IPS-NIHi7 (cell line): ENCODE measurements around the gene TMEM185B.
A peak's percentile ranks its signal among the peaks of the same experiment; 100 is the strongest.
"Not testable (repeated sequence)": the region's sequence is repeated elsewhere in the genome, so short reads cannot be mapped to it uniquely, and the experiment has no call there.

Experiments
- DNase-seq: peaks from one replicate; pipeline ENCODE4 v3.0.0; 2012; ENCODE audit warnings: mixed read lengths; ENCODE audit errors: extremely low spot score

TMEM185B gene

DNA sequence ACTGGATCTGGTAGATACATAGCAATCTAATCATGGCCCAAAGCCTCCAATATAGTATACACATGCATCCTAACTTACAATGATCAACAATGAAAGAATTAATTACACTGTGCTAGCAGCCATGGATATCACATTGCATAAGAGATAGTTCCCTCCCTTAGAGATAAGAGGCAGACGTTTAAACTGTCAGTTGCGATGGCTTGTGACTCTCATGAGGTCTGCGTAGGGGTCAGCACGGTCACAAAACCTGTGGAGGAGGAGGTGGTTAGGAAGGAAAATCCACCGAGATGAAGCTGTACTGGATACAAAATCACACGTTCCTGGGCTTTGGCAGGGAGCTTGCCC, 28.7 kb upstream of the TMEM185B start:
- DNase-seq = no peak

DNA sequence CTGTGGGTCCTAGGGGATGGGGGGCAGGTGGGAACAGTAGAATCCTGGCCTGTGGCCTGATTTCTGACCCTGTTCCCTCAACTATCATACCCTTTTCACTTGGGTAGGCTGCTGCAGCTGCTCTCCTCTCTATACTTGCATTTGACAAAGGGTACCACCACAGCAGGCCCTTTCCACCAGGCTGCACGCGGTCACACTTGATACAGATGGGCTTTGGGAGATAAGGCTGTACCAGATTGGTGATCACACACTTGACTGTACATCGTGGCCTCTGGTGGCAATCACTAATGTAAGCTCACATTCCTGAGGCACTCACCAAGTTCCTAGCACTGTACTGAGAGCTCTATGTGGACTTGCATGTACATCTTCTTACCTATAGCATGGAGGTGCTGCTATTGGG, 27.9 kb upstream of the TMEM185B start:
- DNase-seq = no peak

DNA sequence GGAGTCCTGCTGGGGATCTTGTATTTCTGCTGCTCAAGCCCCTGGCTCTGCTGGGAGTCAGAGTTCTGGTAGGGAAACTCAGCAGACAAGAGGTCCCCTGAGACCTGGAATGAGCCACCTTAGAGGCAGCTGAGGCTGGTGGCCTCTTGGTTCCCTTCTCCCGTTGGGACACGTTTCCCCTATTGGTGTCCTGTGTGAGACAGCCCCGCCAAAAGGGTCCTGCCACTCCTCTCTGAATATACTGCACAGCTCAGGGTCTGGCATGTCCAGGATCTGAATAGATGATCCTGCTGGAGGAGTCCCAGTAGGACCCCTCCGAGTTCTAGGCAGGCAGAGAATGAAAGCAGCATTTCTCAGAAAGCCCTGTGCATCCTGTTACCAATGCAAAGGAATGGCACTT, 27.4 kb upstream of the TMEM185B start:
- DNase-seq = no peak

DNA sequence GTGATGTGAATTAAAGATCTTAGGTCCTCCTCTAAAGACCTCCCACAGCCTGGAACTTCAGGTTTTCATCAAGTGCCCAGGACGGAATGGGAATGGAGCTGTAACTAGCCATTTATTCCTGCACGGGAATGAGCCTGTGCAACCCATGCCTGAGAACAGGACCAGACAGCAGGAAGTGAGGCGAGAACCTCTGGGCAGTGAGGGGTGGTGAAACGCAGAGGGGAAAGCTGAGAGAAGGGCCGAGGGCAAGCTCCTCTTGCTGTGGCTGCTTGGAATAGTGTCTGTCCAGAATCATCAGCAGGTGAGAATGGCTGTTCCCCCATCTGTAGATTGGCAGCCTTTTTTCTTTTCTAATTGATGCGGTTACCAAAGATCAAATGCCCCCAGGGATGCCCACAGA, 24.7 kb upstream of the TMEM185B start:
- no peak for DNase-seq

DNA sequence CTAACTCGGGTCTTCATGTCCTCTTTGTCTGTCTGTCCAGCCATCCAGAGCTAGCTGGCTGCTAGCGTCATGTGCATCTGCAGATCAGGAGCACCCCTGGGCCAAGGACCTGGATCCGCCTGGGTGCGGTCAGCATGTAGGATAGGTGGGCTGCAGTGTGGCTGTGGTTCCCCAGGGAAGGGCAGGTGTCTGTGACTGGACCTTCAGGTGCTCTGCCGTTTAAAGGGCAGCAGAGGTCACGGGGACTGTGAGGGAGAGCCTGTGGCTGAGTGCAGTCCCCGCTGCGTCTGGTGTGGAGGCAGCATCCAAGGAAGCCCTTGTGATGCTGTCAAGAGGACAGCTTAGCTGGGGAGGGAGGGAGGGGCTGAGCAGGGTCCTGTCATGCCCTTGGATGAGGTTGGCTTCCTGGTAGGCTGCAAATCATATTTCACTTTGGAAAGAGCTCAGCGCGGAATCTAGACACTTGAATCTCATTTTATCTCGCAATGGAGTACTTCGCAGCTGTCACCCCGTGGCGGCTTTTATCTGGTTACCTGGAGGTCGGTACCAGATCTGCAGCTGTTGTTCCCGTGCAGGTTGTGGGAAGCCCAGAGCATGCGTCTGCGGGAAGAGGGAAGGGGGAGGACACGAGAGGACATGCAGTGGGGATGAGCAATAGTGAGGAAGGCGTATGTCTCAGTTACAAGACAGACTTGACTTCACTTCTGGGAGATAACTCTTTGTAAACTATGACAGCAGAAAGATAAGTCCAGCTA, 23.5 kb upstream of the TMEM185B start:
- no peak for DNase-seq

DNA sequence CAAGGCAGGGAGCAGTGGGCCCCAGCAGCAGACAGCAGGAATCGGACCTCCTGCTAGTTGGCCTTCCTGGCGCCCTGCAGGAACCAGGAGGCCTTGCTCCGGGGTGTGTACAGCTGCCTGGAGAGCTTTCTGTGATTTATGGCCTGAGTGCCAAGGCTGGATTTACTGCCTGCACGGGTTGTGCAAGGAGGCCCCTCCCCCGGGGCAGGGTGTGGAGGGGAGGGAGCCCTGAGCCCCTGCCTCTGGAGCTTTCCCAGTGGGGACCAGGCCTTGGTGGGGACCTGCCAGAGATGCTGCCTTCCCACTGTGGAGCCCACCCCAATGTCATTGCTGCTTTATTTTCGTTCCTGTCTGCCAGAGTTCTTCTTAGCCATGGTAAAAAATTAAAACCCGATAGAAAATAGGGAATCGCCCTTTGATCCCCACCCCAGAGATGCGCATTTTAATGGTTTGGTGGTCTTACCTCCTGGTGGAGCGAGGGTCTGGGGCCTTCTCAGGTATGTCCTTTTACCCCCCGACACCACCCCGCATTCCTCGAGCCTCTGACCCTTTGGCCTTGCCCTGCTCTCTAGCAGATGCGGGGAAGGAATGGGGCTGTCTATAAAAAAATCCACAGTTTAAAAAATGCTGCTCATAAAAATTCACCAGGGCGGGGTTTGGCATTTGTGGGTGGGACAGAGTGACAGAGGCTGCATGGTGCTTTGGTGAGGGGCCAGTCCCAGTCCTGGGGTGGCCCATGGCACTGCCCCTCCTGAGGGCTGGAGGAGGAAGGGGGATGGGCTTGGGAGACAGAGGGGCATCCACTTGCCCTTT, 22.5 kb upstream of the TMEM185B start:
- no peak for DNase-seq

DNA sequence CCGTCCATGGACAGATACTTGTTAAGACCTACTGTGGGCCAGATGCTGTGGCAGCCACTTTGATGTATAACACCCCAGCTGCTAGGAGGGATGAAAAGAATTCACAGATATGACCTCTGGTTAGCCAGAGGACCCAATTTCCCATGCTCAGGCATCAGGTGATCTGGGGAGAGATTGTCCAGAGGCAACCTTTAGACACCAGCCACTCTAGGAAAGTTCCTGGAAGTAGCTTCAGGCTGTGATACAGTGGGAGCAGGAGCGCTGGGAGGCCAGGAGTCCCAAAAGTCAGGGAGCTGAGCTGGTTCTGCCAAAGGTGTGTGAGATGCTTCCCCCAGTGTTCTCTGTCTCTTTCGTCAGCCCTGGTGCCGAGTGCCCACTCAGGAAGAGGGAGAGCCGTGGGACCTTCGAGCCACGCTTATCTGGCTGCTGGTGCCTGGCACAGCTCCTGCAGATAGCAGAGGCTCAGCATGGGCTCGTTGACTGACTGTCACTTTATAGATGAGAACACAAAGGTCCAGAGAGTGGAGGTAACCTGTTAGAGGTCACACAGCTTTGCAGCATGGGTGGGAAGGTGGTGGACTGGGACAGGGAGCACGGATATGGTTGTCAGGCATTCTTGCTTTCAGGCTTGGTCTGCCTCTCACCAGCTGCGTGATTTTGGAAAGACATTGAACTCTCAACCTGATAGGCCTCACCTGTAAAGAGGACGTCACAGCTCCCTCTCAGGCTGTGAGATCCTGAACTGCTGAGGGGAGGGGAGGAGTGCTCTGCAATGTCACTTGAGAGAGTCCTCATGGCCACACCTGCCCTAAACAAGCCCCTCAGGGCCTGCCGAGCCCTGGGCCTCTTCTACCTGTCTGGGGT, 21.7 kb upstream of the TMEM185B start:
- peak; percentile 46 for DNase-seq

DNA sequence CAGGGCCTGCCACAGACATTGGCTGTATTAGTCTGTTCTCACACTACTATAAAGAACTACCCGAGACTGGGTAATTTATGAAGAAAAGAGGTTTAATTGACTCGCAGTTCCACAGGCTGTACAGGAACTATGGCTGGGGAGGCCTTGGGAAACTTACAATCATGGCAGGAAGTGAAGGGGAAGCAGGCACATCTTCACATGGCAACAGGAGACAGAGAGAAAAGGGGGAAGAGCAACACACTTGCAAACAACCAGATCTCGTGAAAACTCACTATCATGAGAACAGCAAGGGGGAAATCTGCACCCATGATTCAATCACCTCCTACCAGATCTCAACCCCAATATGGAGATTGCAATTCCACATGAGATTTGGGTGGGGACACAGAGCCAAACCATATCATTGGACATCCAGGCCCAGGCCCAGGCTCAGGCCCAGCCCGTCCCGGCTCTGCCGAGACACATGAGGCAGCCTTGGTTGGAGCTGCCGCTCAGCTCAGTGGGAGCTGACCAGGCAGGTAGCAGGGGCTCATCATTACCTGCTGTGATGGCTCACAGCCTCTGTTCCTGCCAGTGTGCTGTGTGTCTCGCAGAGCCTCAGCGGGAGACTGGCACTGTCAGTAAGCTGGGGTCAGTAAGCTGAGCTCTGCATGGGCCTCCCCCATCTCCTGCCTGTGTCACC, 20.8 kb upstream of the TMEM185B start:
- no peak for DNase-seq

DNA sequence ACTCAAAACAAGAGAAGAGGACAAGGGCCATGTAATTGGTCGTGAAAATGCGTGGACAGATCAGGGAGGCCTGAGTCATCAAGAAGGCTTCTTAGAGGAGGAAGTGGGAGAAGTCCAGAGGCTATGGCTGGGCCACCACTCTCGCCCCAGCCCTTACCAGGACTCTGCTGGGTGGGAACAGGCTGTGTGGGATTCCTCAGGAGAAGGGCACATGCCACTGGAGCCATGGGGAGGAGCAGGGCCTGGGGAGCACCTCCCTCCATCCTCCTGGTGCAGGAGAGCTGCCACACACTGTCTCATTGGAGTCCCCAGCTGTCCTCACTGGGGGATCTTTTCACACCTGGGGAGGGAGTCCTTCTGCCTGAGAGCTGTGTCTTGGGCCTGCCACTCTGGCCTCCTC, 20.0 kb upstream of the TMEM185B start:
- DNase-seq = no peak

DNA sequence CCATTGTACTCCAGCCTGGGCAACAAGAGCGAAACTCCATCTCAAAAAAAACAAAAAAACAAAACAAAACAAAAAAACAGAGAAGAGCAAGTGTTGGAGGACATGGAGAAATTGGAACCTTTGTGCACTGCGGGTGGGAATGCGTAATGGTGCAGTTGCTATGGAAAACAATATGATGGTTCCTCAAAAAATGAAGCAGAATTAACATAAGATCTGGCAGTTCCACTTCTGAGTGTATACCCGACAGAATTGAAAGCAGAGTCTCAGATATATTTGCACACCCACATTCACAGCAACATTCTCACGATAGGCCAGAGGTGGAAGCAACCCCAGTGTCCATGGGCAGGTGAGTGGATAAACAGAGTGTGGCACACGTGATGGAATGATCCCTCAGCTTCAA, 18.5 kb upstream of the TMEM185B start:
- no peak for DNase-seq

DNA sequence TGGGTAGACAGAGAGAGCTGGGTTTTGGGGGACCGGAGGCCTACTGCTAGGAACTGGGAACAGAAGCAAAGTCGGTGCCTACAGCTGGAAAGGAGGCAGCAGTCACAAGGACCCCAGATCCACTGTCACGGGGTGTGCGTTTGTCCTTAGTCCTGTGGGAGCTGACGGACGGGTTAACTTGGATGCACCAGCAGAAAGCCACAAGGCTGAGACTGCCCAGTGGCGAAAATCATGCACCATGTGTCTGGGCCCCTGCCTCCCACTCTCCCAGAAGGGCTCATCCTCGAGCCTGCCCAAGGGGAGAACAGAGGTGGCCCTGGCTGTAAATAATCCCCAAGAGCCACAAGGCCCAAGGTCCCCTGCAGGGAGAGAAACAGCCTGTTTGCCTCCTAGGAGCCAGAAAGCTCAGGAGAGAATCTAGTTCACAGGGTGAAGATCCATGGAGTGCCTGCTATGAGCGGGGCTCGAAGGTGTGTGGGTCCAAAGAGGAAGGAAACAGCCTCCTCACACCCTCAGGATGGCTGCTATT, 17.8 kb upstream of the TMEM185B start:
- DNase-seq = no peak

DNA sequence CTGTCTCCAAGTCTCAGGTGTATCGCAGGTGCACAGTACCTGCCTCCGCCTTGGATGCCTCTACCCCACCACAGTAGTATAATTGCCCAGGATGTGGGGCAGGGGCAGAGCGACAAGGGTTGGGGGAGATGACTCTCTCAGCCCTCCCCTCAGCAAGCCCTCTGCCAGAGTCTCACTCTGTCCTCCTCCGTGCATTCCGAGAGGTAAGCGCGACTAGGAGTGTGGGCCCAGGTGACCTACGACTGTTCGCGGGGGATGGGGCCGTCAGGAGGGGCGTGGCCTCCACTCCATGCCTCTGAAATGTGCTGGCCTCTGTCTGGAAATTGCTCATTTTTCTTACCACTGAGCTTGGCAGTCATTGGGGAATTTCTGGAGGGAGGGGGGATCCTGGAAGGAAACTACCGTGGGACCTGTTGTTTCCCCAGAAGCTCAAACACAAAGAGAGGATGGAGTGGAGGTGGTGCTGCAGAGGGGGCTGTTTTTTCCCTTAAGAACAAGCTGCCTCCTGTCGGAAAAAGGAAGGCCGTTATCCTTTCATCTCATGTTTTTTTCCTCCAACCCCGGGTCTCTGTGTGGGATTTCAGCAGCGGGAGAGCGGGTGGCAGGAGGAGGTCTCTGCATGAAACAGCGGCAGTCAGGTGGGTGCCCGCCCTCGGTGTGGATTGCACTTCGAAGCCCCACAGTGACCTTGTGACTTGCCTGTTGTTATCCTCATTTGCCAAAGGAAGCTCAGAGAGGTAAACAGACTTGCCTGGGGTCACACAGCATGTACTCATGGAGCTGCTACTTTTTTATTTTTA, 16.5 kb upstream of the TMEM185B start:
- DNase-seq = peak; percentile 59

DNA sequence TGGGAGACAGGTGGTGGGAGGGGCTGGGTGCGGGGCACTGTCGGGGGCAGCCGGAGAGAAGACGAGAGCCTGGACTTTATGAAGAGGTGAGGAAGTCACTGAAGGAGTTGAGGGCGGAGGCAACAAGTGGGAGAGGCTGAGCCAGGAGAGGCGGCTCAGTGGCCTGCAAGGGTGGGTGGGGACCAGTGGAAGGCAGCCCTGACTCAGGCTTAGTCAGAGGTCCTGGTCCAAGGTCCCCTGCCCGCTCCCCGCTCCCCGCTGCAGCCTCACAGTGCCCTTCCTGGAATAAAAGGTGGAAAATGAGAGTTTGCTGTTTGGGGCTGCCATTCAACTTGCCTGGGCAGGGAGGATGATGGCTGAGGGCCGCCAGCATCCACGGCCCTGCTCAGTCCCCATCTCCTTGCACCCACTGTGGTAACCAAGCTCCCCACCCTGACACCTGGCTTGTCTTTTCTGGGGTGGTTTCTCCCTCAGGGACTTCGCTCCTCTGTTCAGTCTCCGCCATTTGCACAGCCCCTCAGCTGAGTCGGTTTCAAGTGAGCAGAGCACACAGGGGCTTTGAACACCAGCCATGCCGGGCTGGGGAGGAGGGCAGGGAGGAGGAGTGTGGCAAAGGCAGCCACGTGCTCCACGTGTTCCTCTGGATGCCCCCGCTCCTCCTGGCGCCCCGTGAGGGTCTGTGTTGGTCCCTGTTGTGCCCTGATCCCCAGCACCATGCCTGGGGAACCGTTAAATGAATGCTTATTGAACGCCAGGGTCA, 15.7 kb upstream of the TMEM185B start:
- no peak for DNase-seq

DNA sequence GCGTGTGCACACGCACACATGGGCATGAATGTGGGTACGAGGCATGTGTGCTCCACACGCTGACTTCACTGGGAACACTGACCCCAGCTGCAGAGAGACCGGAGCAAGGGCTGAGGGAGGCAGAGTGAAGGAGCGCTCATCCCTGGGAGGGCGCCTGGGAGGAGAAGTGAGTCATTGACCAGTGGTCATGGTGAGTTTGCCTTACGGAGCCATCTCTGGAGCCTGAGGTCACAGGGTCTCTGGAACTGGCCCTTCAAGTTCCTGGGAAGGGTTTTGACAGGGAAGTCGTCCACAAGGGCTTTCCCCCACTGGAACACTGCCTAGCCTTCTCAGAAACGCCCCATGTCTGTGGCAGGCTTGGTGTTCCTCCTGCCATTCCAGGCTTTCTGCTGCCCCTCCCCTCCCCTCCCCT, 14.3 kb upstream of the TMEM185B start:
- peak; percentile 62 for DNase-seq

DNA sequence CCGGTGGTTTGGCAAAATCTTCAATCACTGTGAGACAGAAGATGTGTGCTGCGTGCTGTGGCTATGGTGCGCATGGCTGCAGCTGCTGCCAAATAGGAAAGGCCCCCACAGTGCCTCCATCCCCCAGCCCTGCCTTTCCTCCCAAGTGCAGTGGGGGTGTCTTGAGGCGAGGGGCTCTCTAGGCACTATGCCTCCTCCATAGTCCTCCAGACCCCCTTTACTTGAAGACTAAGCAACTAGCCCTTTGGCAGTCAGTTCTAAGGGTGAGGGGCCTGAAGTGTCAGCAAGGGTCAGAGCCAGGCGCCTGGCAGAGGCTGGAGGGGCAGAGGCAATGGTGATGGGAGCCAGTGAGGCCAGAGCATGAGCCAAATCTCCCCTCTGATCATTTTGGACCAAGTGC, 13.6 kb upstream of the TMEM185B start:
- DNase-seq = no peak

DNA sequence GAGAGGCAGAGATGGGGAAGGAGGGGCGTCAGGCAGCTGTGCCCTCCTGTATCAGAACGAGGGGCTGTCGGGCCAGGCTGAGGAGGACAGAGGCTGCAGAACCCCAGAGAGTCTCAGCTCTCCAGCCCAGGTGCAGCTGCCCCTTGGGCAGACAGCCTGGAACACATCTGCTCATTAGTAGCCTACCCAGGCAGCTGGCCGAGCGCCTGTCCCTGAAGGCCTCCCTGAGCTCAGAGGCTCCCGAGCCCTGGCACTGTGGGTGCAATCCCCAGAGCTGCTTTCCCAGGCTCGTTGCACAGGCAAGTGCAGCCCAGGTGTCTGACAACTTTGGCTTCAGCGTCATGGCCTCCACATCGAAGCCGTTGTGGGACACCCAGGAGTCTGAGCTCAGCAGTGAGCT, 13.1 kb upstream of the TMEM185B start:
- DNase-seq = no peak

DNA sequence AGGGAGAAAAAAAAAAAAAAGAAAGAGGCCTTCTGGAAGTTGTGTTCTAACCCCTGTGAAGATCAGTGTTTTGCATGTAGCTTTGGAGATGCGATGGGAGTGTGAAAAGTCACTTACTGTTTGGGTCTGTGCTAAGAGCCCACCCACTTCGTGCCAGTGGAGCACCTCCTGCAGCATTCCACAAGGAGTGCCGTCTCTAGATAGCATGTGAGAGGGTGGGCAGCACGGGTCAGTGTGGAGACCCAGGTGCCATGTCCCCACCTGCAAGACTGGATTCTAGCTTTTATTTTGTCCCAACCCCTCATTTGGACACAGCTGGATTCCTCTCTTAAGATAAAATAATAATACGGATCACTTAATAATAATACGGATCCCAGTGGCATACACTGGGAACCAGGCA, 12.5 kb upstream of the TMEM185B start:
- DNase-seq = no peak

DNA sequence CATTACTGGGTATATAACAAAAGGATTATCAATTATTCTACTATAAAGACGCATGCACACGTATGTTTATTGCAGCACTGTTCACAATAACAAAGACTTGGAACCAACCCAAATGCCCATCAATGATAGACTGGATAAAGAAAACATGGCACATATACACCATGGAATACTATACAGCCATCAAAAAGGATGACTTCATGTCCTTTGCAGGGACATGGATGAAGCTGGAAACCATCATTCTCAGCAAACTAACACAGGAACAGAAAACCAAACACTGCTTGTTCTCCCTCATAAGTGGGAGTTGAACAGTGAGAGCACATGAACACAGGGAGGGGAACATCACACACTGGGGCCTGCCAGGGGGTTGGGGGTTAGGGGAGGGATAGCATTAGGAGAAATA, 12.0 kb upstream of the TMEM185B start:
- not testable (repeated sequence) for DNase-seq

DNA sequence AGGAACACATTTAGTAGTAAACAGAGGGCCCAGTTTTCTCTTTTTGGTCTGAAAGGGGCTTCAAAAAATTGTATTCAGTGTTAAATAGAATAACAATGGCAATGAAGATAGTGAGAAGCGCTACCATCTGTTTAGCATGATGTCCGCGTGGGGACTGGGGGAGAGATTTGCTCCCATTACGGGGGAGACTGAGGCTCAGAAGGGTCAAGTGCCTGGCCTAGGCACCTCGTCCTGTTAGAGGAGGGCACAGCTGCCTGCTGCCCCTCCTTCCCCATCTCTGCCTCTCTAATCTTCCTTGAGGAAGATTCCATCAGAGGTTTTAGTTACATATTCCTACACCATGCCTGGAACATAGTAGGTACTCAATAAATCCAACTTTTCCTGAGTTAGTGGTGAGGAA, 10.1 kb upstream of the TMEM185B start:
- DNase-seq = no peak
